Subcutaneous abdominal adipose tissue (tissue), 5 donors: Measurements from ENCODE around the gene VAV2.

Source experiments
- H3K27ac ChIP-seq: one replicate; pipeline ENCODE4 v1.7.0; 2013; ENCODE audit warnings: low read depth, mild to moderate bottlenecking, inconsistent platforms, low read length, moderate library complexity
- H3K27me3 ChIP-seq, 5 donors: one replicate each; pipeline ENCODE4 v1.7.0; 2013; ENCODE audit warnings: low read length in 5 of 5, inconsistent platforms in 1 of 5; ENCODE audit not compliant: control insufficient read depth in 5 of 5, insufficient read depth in 4 of 5
- H3K36me3 ChIP-seq, 5 donors: one replicate each; pipeline ENCODE4 v1.7.0; 2013; ENCODE audit warnings: low read length in 5 of 5; ENCODE audit not compliant: control insufficient read depth in 5 of 5, insufficient read depth in 5 of 5
- H3K4me1 ChIP-seq, 5 donors: one replicate each; pipeline ENCODE4 v1.7.0; 2013; ENCODE audit warnings: low read length in 5 of 5, mild to moderate bottlenecking in 3 of 5, moderate library complexity in 1 of 5; ENCODE audit not compliant: control insufficient read depth in 5 of 5, insufficient read depth in 5 of 5
- H3K4me3 ChIP-seq, 5 donors: one replicate each; pipeline ENCODE4 v1.7.0; 2013; ENCODE audit warnings: low read length in 5 of 5, low read depth in 1 of 5
- H3K9ac ChIP-seq, 5 donors: one replicate each; pipeline ENCODE4 v1.7.0; 2013; ENCODE audit warnings: low read length in 5 of 5, mild to moderate bottlenecking in 4 of 5, moderate library complexity in 3 of 5
- H3K9me3 ChIP-seq, 5 donors: one replicate each; pipeline ENCODE4 v1.7.0; 2013; ENCODE audit warnings: low read length in 5 of 5; ENCODE audit not compliant: control insufficient read depth in 5 of 5
- donor health status: healthy.
- donor health status: healthy.
- donor health status: healthy.
- donor health status: healthy.
- donor health status: healthy.

VAV2 gene

DNA sequence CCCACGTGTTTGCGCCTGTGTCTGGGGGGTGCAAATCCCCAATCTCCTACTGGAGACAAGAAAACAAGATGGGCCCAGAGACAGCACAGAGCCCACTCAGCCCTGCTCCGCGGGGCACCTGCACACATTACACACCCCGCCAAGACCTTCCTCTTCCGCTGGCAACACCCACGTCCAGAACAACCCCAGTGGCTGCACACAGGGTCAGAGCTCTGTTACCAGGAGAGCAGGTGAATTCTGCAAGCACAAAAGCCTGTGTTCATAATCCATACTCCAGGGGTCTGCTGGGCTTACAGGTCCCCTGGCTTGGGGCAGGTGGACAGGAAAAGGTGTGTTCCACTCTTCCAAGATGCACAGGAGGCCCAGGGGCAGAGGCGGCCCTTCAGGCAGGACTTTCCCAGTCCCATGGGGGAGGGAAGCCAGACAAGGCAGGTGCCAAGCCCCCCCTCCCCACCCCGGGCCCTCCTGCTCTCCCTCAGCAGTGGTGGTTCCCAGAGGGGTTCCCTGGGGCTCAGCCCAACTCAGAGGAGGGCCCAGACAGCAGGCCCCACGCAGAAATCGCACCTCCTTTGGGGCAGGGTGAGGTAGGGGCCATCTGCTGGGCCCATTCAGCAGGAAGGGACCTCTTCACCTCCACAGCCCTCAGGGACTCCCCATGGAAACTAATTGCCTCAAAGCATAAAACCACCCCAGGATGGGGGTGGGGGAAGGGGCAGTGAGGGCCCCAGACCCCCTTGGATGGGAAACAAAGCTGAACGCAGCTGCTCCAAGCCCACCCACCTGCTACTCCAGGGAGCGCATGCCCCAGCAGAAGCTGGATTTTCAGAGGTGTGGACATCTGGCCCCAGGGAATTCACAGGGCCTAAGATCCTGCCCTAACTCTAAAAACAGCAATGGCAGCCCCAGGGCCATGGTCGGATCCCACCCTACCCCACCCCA is 105.3 kb downstream of the VAV2 start:
- Histone ChIP-seq H3K27ac (no peak overlapping the region), H3K27me3 (peaks cover 0 to 5% (median 0%) of the 10 kb centered on the region in 5 donors), H3K36me3 (no peaks in the 10 kb centered on the region), H3K9ac (no peak overlapping the region), H3K9me3 (peaks cover 0 to 4% (median 3%) of the 10 kb centered on the region in 5 donors), H3K4me1 (peaks cover 0 to 12% (median 5%) of the 10 kb centered on the region in 5 donors), H3K4me3 (no peak overlapping the region)

DNA sequence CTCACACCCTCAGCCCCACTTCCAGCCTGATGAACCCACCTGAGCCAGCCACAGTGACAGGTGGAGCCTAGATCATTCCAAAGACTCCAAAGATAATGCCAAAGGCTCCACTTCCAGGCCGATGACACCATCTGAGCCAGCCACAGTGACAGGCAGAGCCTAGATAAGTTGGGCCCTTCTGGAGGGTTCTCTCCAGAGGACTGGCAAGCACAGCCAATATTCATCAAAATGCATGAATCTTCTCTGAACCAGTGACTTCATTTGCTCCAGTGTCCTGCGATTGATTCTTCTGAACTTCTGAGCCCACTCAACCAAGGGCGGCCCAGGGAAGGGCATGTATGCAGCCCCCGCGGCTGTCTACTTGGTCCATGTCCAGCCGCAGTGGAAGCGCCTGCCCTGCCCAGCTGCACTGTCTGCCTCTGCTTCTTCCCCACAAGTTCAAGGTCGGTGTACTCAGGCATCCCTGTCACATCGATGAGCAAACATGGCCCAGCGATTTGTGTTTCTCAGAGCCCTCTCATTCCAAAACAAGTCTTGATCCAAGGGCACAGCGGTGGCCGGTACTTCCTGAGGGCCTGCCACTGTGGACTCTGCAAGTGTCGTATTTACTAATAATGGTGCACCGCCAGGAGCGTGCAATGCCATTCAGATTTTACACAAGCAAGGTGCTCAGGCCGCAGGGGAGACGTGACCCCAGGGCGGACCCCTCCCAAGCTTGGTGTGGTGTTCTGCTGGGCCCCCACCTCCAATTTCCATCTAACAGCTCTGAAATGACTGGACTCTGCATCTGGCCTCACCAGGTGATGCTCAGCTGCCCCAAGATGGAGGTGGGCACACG is 107.0 kb downstream of the VAV2 start:
- no peaks in the 10 kb centered on the region for H3K36me3 ChIP-seq
- no peaks in the 10 kb centered on the region for H3K9me3 ChIP-seq
- H3K27me3 ChIP-seq, result peaks cover 0 to 5% (median 0%) of the 10 kb centered on the region in 5 donors
- no peak overlapping the region for H3K4me3 ChIP-seq
- peaks cover 0 to 12% (median 5%) of the 10 kb centered on the region in 5 donors for H3K4me1 ChIP-seq
- no peak overlapping the region for H3K9ac ChIP-seq
- H3K27ac ChIP-seq, result no peak overlapping the region

DNA sequence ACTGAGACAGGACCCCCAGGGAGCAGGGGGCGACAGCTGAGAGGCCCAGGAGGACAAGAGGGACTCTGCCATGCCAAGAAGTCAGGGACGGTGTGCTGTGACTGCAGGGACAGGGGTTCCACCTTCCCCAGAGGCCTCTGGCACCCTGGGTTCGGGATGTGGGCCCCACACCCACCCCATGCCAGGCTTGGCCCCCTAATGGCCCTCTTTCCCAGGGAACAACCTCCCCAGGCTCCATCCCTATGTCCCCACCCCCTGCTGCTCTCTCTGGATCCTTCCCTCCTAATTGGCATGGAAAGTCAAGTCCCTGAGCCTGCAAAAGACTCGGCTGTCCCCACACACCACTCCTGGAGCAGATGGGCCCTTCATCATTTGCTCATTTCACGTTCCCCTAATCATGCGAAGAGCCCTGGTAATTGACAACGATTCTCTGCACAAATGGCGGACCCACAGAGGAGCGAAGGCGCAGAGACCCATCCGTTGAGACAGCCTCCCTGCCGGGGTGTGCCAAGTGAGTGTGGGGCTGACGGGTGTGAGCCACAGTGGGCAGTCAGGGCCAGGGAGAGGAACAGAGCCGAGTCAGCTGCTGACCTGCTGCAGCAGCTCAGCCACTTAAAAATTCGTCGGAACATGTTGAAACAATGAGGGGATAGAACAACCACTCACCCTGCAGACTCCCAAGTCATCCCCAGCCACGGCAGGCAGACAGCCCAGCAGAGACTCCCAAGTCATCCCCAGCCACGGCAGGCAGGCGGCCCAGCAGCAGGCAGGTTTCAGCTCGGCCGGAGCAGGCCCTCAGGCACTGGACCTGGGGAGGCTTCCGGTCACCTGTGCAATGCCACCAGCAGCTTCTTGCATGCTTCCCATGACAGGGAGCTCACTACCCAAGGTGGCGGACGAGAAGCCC is 109.0 kb downstream of the VAV2 start:
- Histone ChIP-seq H3K4me1 (peaks cover 0 to 5% (median 0%) of the 10 kb centered on the region in 5 donors), H3K9me3 (no peaks in the 10 kb centered on the region), H3K27me3 (no peaks in the 10 kb centered on the region), H3K36me3 (no peaks in the 10 kb centered on the region), H3K27ac (no peak overlapping the region), H3K4me3 (no peak overlapping the region), H3K9ac (no peak overlapping the region)

DNA sequence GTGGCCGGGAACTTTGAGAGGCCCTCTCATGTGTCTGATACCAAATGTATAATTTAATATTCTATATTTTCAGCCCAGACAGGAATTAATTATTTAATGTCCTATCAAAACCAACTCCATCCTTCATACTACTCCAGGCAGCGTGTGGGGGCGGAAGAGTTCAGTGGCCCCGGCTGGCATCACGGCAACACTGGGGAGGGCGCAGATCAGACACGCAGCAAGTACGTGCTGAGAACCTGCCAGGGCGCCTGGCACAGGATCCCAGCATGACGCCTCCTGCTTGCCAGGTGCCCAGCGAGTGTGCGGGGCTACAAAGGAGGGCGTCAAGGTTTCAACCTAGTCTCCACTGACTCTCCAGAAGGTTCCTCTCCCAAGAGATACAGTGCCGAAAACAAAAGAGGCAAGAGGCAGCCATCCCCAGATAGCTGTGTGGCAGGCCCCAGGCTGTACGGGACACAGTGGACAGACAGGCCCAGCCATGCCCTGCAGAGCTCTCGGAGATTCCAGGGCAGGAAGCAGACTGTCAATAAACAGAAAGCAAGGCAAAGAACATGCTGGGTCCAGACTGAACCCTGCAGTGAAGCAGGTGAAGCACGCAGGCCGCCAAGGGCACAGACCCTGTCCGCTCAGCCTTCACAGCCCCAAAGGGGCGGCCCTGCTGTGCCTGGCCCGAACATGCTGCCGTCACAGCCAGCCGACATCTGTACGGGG is 110.3 kb downstream of the VAV2 start:
- no peak overlapping the region for H3K27ac ChIP-seq
- H3K4me1 ChIP-seq, result no peaks in the 10 kb centered on the region
- no peak overlapping the region for H3K9ac ChIP-seq

DNA sequence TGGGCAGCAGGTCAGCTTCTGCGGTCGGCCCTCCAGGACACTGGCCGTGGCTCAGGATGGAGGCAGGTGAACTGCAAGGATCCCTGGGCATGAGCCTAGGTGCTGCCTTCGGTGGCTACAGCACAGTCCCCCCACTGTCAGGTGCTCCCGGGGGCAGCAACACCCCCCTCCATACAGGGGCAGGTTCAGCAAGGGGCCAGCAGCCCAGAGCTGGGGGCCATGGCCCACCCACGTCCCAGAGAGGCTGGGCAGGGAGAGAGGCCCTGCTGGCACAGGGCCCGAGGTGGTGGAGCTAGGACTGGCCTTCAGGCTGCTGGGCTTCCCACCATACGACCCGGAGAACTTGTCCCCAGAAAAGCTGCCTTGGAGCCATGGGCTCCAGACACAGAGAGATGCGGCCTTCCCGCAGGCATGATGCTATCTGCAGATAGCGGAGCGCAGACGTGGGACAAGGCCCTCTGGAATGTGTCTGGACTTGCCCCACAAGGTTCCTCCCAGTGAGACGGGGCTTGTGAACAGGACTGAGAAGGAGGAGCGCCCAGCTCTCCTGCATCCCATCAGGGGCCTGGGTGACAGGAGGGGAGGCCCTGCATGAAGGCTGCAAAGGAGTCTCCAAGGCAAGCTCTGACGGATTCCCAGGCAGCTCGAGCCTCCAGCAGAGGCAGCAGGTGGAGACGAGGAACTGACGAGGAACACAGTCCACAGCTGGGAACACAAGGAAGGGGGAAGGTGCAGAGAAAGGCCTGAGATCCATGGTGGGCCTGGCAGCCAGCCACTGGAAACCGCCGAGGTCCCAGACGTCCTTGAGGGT is 111.1 kb downstream of the VAV2 start:
- Histone ChIP-seq H3K4me3 (no peak overlapping the region), H3K27ac (no peak overlapping the region), H3K9ac (no peak overlapping the region), H3K9me3 (no peaks in the 10 kb centered on the region), H3K27me3 (peaks cover 0 to 2% (median 0%) of the 10 kb centered on the region in 5 donors), H3K36me3 (no peaks in the 10 kb centered on the region), H3K4me1 (peaks cover 0 to 6% (median 0%) of the 10 kb centered on the region in 5 donors)

More for the DNA sequence above, 110.3 kb downstream of the VAV2 start:
- no peaks in the 10 kb centered on the region for H3K27me3 ChIP-seq
- H3K4me3 ChIP-seq, result no peak overlapping the region
- no peaks in the 10 kb centered on the region for H3K36me3 ChIP-seq
- no peaks in the 10 kb centered on the region for H3K9me3 ChIP-seq

DNA sequence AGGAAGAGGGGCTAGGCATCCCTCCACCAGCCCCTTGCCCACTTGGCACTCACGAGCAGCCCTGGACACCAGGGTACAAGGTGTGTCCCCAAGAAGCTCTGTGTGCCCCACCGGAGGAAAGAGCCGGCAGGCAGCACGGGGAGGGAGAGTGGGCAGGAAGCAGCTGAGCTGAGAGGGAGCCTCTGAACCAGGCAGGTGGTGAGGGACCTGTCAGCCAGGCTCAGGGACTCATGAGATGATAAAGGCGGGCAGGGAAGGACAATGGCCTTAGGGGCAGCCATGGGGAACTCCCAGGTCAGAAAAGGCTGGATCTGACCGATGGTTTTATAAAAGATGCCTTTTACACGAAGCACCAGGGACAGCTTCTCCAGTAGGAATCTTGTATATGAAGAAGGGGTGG is 112.0 kb downstream of the VAV2 start:
- H3K9me3 ChIP-seq, result no peaks in the 10 kb centered on the region
- no peak overlapping the region for H3K4me3 ChIP-seq
- H3K27me3 ChIP-seq, result peaks cover 0 to 4% (median 0%) of the 10 kb centered on the region in 5 donors
- no peak overlapping the region for H3K27ac ChIP-seq
- H3K9ac ChIP-seq, result no peak overlapping the region
- H3K36me3 ChIP-seq, result no peaks in the 10 kb centered on the region
- H3K4me1 ChIP-seq, result peaks cover 0 to 10% (median 0%) of the 10 kb centered on the region in 5 donors

DNA sequence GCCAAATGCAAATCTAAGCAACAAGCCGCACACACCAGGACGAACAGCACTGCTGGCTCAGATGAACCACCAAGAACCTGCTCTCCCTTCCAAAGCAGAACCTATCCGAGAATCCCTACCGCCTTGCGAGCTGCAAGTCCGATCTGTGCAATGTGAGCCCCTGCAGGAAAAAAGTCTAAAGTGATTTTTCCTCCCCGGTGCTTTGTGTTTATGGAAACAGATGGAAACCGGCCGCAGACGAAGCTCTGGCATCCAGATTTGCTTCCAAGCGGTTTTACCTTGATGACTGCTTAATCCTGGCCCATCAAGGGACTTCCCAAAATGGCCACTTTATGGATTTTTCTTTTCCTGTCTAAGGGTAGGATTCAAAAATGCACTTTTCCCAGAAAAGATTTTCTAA is 112.5 kb downstream of the VAV2 start:
- H3K27me3 ChIP-seq, result peaks cover 0 to 6% (median 0%) of the 10 kb centered on the region in 5 donors
- no peak overlapping the region for H3K9ac ChIP-seq
- H3K36me3 ChIP-seq, result no peaks in the 10 kb centered on the region
- H3K4me1 ChIP-seq, result peaks cover 0 to 10% (median 0%) of the 10 kb centered on the region in 5 donors
- no peak overlapping the region for H3K4me3 ChIP-seq
- H3K27ac ChIP-seq, result no peak overlapping the region
- no peaks in the 10 kb centered on the region for H3K9me3 ChIP-seq

DNA sequence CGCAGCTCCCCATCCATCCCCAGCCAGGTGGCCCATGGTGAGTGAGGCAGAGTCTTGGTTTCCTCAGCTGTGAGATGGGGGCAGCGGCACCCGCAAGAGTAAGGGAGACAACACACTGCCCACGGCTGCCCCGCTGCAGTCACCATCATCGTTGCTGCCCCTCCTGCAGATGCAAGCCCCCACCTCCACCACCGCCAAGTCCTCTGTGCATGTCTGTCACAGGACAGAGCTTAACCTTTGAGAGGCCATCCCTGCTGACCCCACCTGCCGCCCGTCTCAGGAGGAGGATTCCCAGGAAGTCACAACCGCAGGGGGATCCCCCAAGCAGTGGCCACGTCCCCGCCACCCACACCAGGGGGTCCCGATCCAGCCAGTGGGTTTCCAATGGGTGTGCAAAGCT is 113.7 kb downstream of the VAV2 start:
- H3K27ac ChIP-seq, result no peak overlapping the region
- no peak overlapping the region for H3K9ac ChIP-seq
- peaks cover 0 to 14% (median under 1%) of the 10 kb centered on the region in 5 donors for H3K4me1 ChIP-seq
- no peaks in the 10 kb centered on the region for H3K36me3 ChIP-seq
- H3K4me3 ChIP-seq, result no peak overlapping the region
- peaks cover 0 to 11% (median 0%) of the 10 kb centered on the region in 5 donors for H3K27me3 ChIP-seq
- no peaks in the 10 kb centered on the region for H3K9me3 ChIP-seq
